ENCODE data around the gene CLDN9. TPM values are rescaled to one million over a fixed set of nuclear protein-coding genes. Genes with fewer than 3 reads are reported as not detected.

The CLDN9 gene
- total RNA-seq, 1 experiment from 2014 or later = 1.3 TPM

- Histone ChIP-seq H3K27ac (ENCODE audit: insufficient read length, low read depth, low read length) (no peak overlapping the region), H3K4me2 (ENCODE audit: insufficient read depth, insufficient read length, low read length) (no peak overlapping the region)
Observed at GRCh38 chr16:2971134-2971984, 41.4 kb upstream of the CLDN9 start.

More at GRCh38 chr16:2971134-2971984, 41.4 kb upstream of the CLDN9 start:
- H2BK120ac ChIP-seq (ENCODE audit: low read depth, low read length, poor library complexity, severe bottlenecking) = no peak overlapping the region
- no peak overlapping the region for H4K5ac ChIP-seq (ENCODE audit: insufficient read length, low read depth, low read length)
- H3K4me1 Mint-ChIP-seq = peaks cover 18 to 21% of the 10 kb centered on the region in 2 experiments
- no peak overlapping the region for H2BK5ac ChIP-seq (ENCODE audit: insufficient read length, low read length)
- no peak overlapping the region for H4K8ac ChIP-seq (replicated peaks; ENCODE audit: insufficient read length, low read depth, low read length)
- no peak overlapping the region for H3K9ac ChIP-seq (ENCODE audit: extremely low read depth, insufficient read length, low read length)
- H3K23ac ChIP-seq (ENCODE audit: insufficient read length, low read depth, low read length) = no peak overlapping the region
- no peak overlapping the region for H3K18ac ChIP-seq (ENCODE audit: insufficient read length, low read depth, low read length)
- no peak overlapping the region for H2BK12ac ChIP-seq (ENCODE audit: insufficient read length, low read depth, low read length)
- H4K91ac ChIP-seq (ENCODE audit: insufficient read length, low read depth, low read length) = no peak overlapping the region
- no peak overlapping the region for H2AK5ac ChIP-seq (ENCODE audit: insufficient read length, low read length)
- no peaks in the 10 kb centered on the region for H3K9me3 Mint-ChIP-seq
- WGBS (ENCODE audit: extremely low coverage, insufficient read length, low lambda C conversion rate) = no CpG with 5 or more reads among the region's 35 CpGs
- H3K14ac ChIP-seq (ENCODE audit: insufficient read depth, low read length) = no peak overlapping the region
- no peaks in the 10 kb centered on the region for H3K9me3 ChIP-seq (ENCODE audit: control insufficient read depth, low read depth, low read length)
- H3K56ac ChIP-seq (ENCODE audit: insufficient read length, low read depth, low read length) = no peak overlapping the region
- H3K27me3 Mint-ChIP-seq (ENCODE audit: low read depth) = peaks cover 13% of the 10 kb centered on the region
- DNase-seq = no peak
- no peak overlapping the region for H2BK15ac ChIP-seq (ENCODE audit: low read depth, low read length)
- H3K27ac Mint-ChIP-seq = no peak overlapping the region; a peak in 1 of 7 replicates
- no peaks in the 10 kb centered on the region for H3K79me1 ChIP-seq (ENCODE audit: insufficient read depth, low read depth, low read length, poor library complexity, severe bottlenecking)
- H2BK20ac ChIP-seq (ENCODE audit: low read depth, low read length, poor library complexity, severe bottlenecking) = no peak overlapping the region
- H3T11ph ChIP-seq (ENCODE audit: low read length) = no peak overlapping the region
- no peak overlapping the region for H3K4ac ChIP-seq (ENCODE audit: low read depth, low read length)
- peak overlapping the region; percentile 72 to 81 for H3K4me3 Mint-ChIP-seq
- TF ChIP-seq, protein P1, sequence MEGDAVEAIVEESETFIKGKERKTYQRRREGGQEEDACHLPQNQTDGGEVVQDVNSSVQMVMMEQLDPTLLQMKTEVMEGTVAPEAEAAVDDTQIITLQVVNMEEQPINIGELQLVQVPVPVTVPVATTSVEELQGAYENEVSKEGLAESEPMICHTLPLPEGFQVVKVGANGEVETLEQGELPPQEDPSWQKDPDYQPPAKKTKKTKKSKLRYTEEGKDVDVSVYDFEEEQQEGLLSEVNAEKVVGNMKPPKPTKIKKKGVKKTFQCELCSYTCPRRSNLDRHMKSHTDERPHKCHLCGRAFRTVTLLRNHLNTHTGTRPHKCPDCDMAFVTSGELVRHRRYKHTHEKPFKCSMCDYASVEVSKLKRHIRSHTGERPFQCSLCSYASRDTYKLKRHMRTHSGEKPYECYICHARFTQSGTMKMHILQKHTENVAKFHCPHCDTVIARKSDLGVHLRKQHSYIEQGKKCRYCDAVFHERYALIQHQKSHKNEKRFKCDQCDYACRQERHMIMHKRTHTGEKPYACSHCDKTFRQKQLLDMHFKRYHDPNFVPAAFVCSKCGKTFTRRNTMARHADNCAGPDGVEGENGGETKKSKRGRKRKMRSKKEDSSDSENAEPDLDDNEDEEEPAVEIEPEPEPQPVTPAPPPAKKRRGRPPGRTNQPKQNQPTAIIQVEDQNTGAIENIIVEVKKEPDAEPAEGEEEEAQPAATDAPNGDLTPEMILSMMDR (conservative IDR thresholded peaks at IDR 0.05) = no peak
- no peaks in the 10 kb centered on the region for H3K27me3 ChIP-seq (ENCODE audit: insufficient read depth, low read length)
- no peaks in the 10 kb centered on the region for H3K4me1 ChIP-seq (ENCODE audit: insufficient read depth, low read length)
- H2AFZ ChIP-seq (ENCODE audit: low read length) = no peak overlapping the region
- H4K20me1 ChIP-seq (ENCODE audit: control insufficient read depth, insufficient read depth, insufficient read length) = peaks cover 3% of the 10 kb centered on the region
- H3K36me3 Mint-ChIP-seq (ENCODE audit: insufficient read depth in 1 of 3, low read depth in 3 of 3) = peaks cover 4 to 34% (median 26%) of the 10 kb centered on the region in 3 experiments; a peak in 6 of 7 replicates
- H3K23me2 ChIP-seq (ENCODE audit: insufficient read length, low read depth, low read length, poor library complexity, severe bottlenecking) = peaks cover 6% of the 10 kb centered on the region
- no peaks in the 10 kb centered on the region for H3K79me2 ChIP-seq (ENCODE audit: insufficient read depth, low read length)
